Gastrocnemius medialis (tissue), 4 donors: ENCODE results near the gene TRIM36. TPM values are rescaled to one million over a fixed set of nuclear protein-coding genes. Genes with fewer than 3 reads are reported as not detected.

Source experiments
- ATAC-seq, 2 donors: fragments of 150-250 bp; one replicate each; pipeline ENCODE4 v1.9.1; 2016
- DNase-seq, 2 donors: peaks; one replicate each; pipeline ENCODE4 v3.0.0-alpha.2; 2019
- H3K27ac ChIP-seq, 4 donors: fragments of 200-600 bp; sonication (generic); 1 replicate in 1 of 4; 2 replicates in 3 of 4; pipeline ENCODE4 v1.5.1; 2016 to 2018; ENCODE audit warnings: mild to moderate bottlenecking in 2 of 4, moderate library complexity in 1 of 4
- H3K27me3 ChIP-seq, 3 donors: fragments of 200-600 bp; sonication (generic) in 2 of 3; 1 replicate in 1 of 3; 2 replicates in 2 of 3; pipeline versions ENCODE4 v1.5.1 to v1.6.0; 2016 to 2019; ENCODE audit warnings: mild to moderate bottlenecking in 1 of 3, moderate library complexity in 1 of 3
- H3K36me3 ChIP-seq, 2 donors: fragments of 200-600 bp; sonication (generic) in 1 of 2; one replicate each; pipeline ENCODE4 v1.5.1; 2017 to 2018
- H3K4me1 ChIP-seq, 2 donors: fragments of 200-600 bp; sonication (generic) in 1 of 2; one replicate each; pipeline ENCODE4 v1.5.1; 2016 to 2017; ENCODE audit warnings: mild to moderate bottlenecking in 2 of 2
- H3K4me3 ChIP-seq, 4 donors: fragments of 200-600 bp; sonication (generic) in 3 of 4; 1 replicate in 1 of 4; 2 replicates in 3 of 4; pipeline ENCODE4 v1.5.1; 2016 to 2019; ENCODE audit warnings: mild to moderate bottlenecking in 2 of 4
- H3K9me3 ChIP-seq, 3 donors: fragments of 200-600 bp; sonication (generic) in 2 of 3; 1 replicate in 1 of 3; 2 replicates in 2 of 3; pipeline ENCODE4 v1.5.1; 2016 to 2019
- CTCF ChIP-seq, 5 experiments: fragments of 450-650 bp in 3 of 5; fragments of 200-600 bp in 2 of 5; sonication (generic) in 2 of 5; IDR thresholded peaks in 4 of 5; conservative IDR thresholded peaks in 1 of 5; 1 replicate in 4 of 5; 2 replicates in 1 of 5; pipeline ENCODE4 v1.5.1; 2016 to 2019; ENCODE audit warnings: antibody characterized with exemption in 5 of 5, mild to moderate bottlenecking in 3 of 5, moderate library complexity in 3 of 5
- POLR2A ChIP-seq, 2 donors: fragments of 450-650 bp; IDR thresholded peaks; one replicate each; pipeline ENCODE4 v1.6.1; 2017; ENCODE audit warnings: antibody characterized with exemption in 2 of 2, mild to moderate bottlenecking in 2 of 2, moderate library complexity in 2 of 2
- in situ Hi-C, 4 donors: fragments of 200-750 bp; cut with MboI; loops; one replicate each; pipeline versions ENCODE4 v1.15.0 to v1.8.0; 2017; ENCODE audit warnings: low sequenced_read_pairs in 4 of 4
- intact Hi-C: fragments of 100-400 bp; cut with DNase I; formaldehyde crosslinking; loops from one replicate; pipeline ENCODE4 v1.15.1; 2023; ENCODE audit warnings: low total_unique reads
- total RNA-seq, 4 donors: library from RNA; depleted of rRNA; stranded (reverse); fragments of >200 nt; gene quantifications; one replicate each; pipeline versions ENCODE4 v1.1.0 to v1.2.3, GENCODE V29; 2016

TRIM36 gene
- total RNA-seq, 4 donors from 2014 or later, result 0.05 to 0.92 (median 0.53) TPM

- DNase-seq (no peak), ATAC-seq (no peak)
- Histone ChIP-seq H3K36me3 (no peaks in the 10 kb centered on the region), H3K27me3 (no peaks in the 10 kb centered on the region), H3K4me3 (no peak overlapping the region), H3K27ac (no peak overlapping the region), H3K4me1 (no peaks in the 10 kb centered on the region), H3K9me3 (no peaks in the 10 kb centered on the region)
- in situ Hi-C loops, result no loop called here
- TF ChIP-seq CTCF (IDR thresholded peaks at IDR 0.05 in 4 of 5, conservative IDR thresholded peaks at IDR 0.05 in 1 of 5) (no peak), POLR2A (IDR thresholded peaks at IDR 0.05) (no peak)
- intact Hi-C loops, result no loop called here
Observed at GRCh38 chr5:115190388-115190787, 20.7 kb upstream of the TRIM36 start.

- no peak overlapping the region for H3K27ac ChIP-seq
- DNase-seq (no peak), ATAC-seq (no peak)
- no peaks in the 10 kb centered on the region for H3K9me3 ChIP-seq
- H3K4me3 ChIP-seq, result no peak overlapping the region
- no peaks in the 10 kb centered on the region for H3K36me3 ChIP-seq
- intact Hi-C loops, result no loop called here
- in situ Hi-C loops, result no loop called here
- H3K4me1 ChIP-seq, result no peaks in the 10 kb centered on the region
- H3K27me3 ChIP-seq, result peaks cover 0 to 2% (median 2%) of the 10 kb centered on the region in 3 donors
- no peak for TF ChIP-seq CTCF (IDR thresholded peaks at IDR 0.05 in 4 of 5, conservative IDR thresholded peaks at IDR 0.05 in 1 of 5)
Observed at GRCh38 chr5:115189866-115190265, 20.2 kb upstream of the TRIM36 start.

GRCh38 chr5:115186794-115187193 is 17.1 kb upstream of the TRIM36 start:
- TF ChIP-seq POLR2A (IDR thresholded peaks at IDR 0.05), result no peak
- TF ChIP-seq CTCF (IDR thresholded peaks at IDR 0.05 in 4 of 5, conservative IDR thresholded peaks at IDR 0.05 in 1 of 5), result no peak
- in situ Hi-C loops (no loop called here), intact Hi-C loops (no loop called here)
- DNase-seq (no peak), ATAC-seq (no peak)
- H3K27me3 ChIP-seq, result peaks cover 19 to 32% (median 31%) of the 10 kb centered on the region in 3 donors
- no peak overlapping the region for H3K4me3 ChIP-seq
- no peaks in the 10 kb centered on the region for H3K36me3 ChIP-seq
- no peak overlapping the region for H3K27ac ChIP-seq
- H3K9me3 ChIP-seq, result no peaks in the 10 kb centered on the region
- H3K4me1 ChIP-seq, result no peaks in the 10 kb centered on the region

GRCh38 chr5:115184770-115185169 is 15.1 kb upstream of the TRIM36 start:
- H3K27me3 ChIP-seq, result peaks cover 38 to 52% (median 51%) of the 10 kb centered on the region in 3 donors
- peaks cover under 1 to 5% of the 10 kb centered on the region in 2 donors for H3K4me1 ChIP-seq
- intact Hi-C loops, result no loop called here
- in situ Hi-C loops, result no loop called here
- H3K36me3 ChIP-seq, result no peaks in the 10 kb centered on the region
- DNase-seq (no peak), ATAC-seq (no peak)
- H3K27ac ChIP-seq, result no peak overlapping the region
- no peaks in the 10 kb centered on the region for H3K9me3 ChIP-seq
- no peak overlapping the region for H3K4me3 ChIP-seq
- no peak for TF ChIP-seq CTCF (IDR thresholded peaks at IDR 0.05 in 4 of 5, conservative IDR thresholded peaks at IDR 0.05 in 1 of 5)

- in situ Hi-C loops, result no loop called here
Observed at GRCh38 chr5:115181757-115182156, 12.0 kb upstream of the TRIM36 start.

More at GRCh38 chr5:115181757-115182156, 12.0 kb upstream of the TRIM36 start:
- Histone ChIP-seq H3K27ac (no peak overlapping the region), H3K4me1 (peaks cover 4 to 10% of the 10 kb centered on the region in 2 donors), H3K36me3 (no peaks in the 10 kb centered on the region), H3K4me3 (no peak overlapping the region), H3K27me3 (peaks cover 51 to 73% (median 67%) of the 10 kb centered on the region in 3 donors), H3K9me3 (no peaks in the 10 kb centered on the region)
- TF ChIP-seq CTCF (IDR thresholded peaks at IDR 0.05 in 4 of 5, conservative IDR thresholded peaks at IDR 0.05 in 1 of 5) (no peak), POLR2A (IDR thresholded peaks at IDR 0.05) (no peak)
- intact Hi-C loops, result no loop called here
- no peak for ATAC-seq
- no peak for DNase-seq
